ENCODE results near the gene SYVN1.

GRCh38 chr11:65127473-65128181 lies 6.7 kb downstream of the SYVN1 start:
- TF ChIP-seq ZBTB33 (IDR thresholded peaks at IDR 0.05), result no peak
- peak; percentile 17; the same call in 1 of the 2 replicates for TF ChIP-seq POLR2A (IDR thresholded peaks at IDR 0.05; ENCODE audit: low read depth, low read length)
- no peak for TF ChIP-seq EZH2 (IDR thresholded peaks at IDR 0.05; ENCODE audit: borderline replicate concordance, control insufficient read depth, low read depth, low read length)
- TF ChIP-seq SMC3 (IDR thresholded peaks at IDR 0.05; ENCODE audit: borderline replicate concordance, low read length), result no peak
- TF ChIP-seq, protein P1, sequence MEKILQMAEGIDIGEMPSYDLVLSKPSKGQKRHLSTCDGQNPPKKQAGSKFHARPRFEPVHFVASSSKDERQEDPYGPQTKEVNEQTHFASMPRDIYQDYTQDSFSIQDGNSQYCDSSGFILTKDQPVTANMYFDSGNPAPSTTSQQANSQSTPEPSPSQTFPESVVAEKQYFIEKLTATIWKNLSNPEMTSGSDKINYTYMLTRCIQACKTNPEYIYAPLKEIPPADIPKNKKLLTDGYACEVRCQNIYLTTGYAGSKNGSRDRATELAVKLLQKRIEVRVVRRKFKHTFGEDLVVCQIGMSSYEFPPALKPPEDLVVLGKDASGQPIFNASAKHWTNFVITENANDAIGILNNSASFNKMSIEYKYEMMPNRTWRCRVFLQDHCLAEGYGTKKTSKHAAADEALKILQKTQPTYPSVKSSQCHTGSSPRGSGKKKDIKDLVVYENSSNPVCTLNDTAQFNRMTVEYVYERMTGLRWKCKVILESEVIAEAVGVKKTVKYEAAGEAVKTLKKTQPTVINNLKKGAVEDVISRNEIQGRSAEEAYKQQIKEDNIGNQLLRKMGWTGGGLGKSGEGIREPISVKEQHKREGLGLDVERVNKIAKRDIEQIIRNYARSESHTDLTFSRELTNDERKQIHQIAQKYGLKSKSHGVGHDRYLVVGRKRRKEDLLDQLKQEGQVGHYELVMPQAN (conservative IDR thresholded peaks at IDR 0.05), result no peak
- TF ChIP-seq, protein P2, sequence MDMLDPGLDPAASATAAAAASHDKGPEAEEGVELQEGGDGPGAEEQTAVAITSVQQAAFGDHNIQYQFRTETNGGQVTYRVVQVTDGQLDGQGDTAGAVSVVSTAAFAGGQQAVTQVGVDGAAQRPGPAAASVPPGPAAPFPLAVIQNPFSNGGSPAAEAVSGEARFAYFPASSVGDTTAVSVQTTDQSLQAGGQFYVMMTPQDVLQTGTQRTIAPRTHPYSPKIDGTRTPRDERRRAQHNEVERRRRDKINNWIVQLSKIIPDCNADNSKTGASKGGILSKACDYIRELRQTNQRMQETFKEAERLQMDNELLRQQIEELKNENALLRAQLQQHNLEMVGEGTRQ (IDR thresholded peaks at IDR 0.05; ENCODE audit: borderline replicate concordance, low read depth, low read length), result no peak
- no peak for TF ChIP-seq SMARCA5 (IDR thresholded peaks at IDR 0.05)
- TF ChIP-seq, protein P3, sequence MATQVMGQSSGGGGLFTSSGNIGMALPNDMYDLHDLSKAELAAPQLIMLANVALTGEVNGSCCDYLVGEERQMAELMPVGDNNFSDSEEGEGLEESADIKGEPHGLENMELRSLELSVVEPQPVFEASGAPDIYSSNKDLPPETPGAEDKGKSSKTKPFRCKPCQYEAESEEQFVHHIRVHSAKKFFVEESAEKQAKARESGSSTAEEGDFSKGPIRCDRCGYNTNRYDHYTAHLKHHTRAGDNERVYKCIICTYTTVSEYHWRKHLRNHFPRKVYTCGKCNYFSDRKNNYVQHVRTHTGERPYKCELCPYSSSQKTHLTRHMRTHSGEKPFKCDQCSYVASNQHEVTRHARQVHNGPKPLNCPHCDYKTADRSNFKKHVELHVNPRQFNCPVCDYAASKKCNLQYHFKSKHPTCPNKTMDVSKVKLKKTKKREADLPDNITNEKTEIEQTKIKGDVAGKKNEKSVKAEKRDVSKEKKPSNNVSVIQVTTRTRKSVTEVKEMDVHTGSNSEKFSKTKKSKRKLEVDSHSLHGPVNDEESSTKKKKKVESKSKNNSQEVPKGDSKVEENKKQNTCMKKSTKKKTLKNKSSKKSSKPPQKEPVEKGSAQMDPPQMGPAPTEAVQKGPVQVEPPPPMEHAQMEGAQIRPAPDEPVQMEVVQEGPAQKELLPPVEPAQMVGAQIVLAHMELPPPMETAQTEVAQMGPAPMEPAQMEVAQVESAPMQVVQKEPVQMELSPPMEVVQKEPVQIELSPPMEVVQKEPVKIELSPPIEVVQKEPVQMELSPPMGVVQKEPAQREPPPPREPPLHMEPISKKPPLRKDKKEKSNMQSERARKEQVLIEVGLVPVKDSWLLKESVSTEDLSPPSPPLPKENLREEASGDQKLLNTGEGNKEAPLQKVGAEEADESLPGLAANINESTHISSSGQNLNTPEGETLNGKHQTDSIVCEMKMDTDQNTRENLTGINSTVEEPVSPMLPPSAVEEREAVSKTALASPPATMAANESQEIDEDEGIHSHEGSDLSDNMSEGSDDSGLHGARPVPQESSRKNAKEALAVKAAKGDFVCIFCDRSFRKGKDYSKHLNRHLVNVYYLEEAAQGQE (IDR thresholded peaks at IDR 0.05; ENCODE audit: low read depth, low read length), result no peak
